B cell (primary cell): Measurements from ENCODE around the gene PDHB. TPM values are rescaled to one million over a fixed set of nuclear protein-coding genes. Genes with fewer than 3 reads are reported as not detected.
"Not testable (repeated sequence)": the region's sequence is repeated elsewhere in the genome, so short reads cannot be mapped to it uniquely, and the experiment has no call there.

Experiments used
- ATAC-seq: fragments of 200-7000 bp; cut with Tn5 transposase; one replicate; pipeline ENCODE4 v1.10.0; 2021; ENCODE audit warnings: low read depth, mild to moderate bottlenecking, moderate number of reproducible peaks, moderate library complexity
- CTCF ChIA-PET: fragments of 350-600 bp; sonication (Branson Sonifier 250); formaldehyde crosslinking; loops from one replicate; lab custom pipeline; 2021; ENCODE audit warnings: antibody characterized with exemption, inconsistent platforms; lab: Charles Lee
- POLR2A ChIA-PET: fragments of 350-600 bp; sonication (Branson Sonifier 250); formaldehyde crosslinking; loops from one replicate; lab custom pipeline; 2021; ENCODE audit warnings: antibody characterized with exemption; lab: Charles Lee
- DNase-seq: peaks from one replicate; pipeline ENCODE4 v3.0.0; 2013
- H2AFZ ChIP-seq: 2 replicates; pipeline ENCODE4 v1.6.1; 2012; ENCODE audit warnings: mild to moderate bottlenecking, low read depth, low read length; ENCODE audit not compliant: insufficient read depth, poor library complexity, severe bottlenecking
- H3K27ac ChIP-seq, 2 donors: 1 replicate in 1 of 2; 2 replicates in 1 of 2; pipeline ENCODE4 v1.5.1; 2012 to 2013; ENCODE audit warnings: low read length in 2 of 2, mild to moderate bottlenecking in 2 of 2, moderate library complexity in 1 of 2
- H3K27me3 ChIP-seq, 4 experiments: fragments of 200-600 bp in 1 of 4; sonication (generic) in 1 of 4; replicated peaks in 1 of 4; 1 replicate in 2 of 4; 2 replicates in 2 of 4; pipeline versions ENCODE4 v1.6.1 to v1.7.0; 2013 to 2016; ENCODE audit warnings: low read length in 3 of 4, mild to moderate bottlenecking in 2 of 4, mixed read lengths in 1 of 4, moderate library complexity in 1 of 4; ENCODE audit not compliant: insufficient read depth in 4 of 4, control insufficient read depth in 3 of 4; ENCODE audit errors: control extremely low read depth in 1 of 4
- H3K36me3 ChIP-seq, 2 experiments: replicated peaks in 1 of 2; 1 replicate in 1 of 2; 2 replicates in 1 of 2; pipeline versions ENCODE4 v1.6.1 to v1.7.1; 2013; ENCODE audit warnings: low read length in 1 of 2; ENCODE audit not compliant: insufficient read depth in 2 of 2, control insufficient read depth in 1 of 2; ENCODE audit errors: control extremely low read depth in 1 of 2, extremely low read depth in 1 of 2
- H3K4me1 ChIP-seq, 2 donors: fragments of 200-600 bp in 1 of 2; sonication (generic) in 1 of 2; 1 replicate in 1 of 2; 2 replicates in 1 of 2; pipeline versions ENCODE4 v1.5.1 to v1.6.1; 2013 to 2017; ENCODE audit warnings: low read length in 2 of 2; ENCODE audit not compliant: control insufficient read depth in 2 of 2, insufficient read depth in 2 of 2
- H3K4me2 ChIP-seq: replicated peaks from 2 replicates; pipeline ENCODE3; 2012; ENCODE audit warnings: mild to moderate bottlenecking, low read depth, low read length; ENCODE audit not compliant: poor library complexity, severe bottlenecking
- H3K4me3 ChIP-seq, 5 experiments: fragments of 200-600 bp in 1 of 5; sonication (generic) in 1 of 5; 1 replicate in 3 of 5; 2 replicates in 2 of 5; pipeline versions ENCODE4 v1.5.1 to v1.7.0; 2011 to 2016; ENCODE audit warnings: low read length in 4 of 5, mild to moderate bottlenecking in 4 of 5, low read depth in 2 of 5, control low read depth in 1 of 5, moderate library complexity in 1 of 5; ENCODE audit not compliant: insufficient read depth in 1 of 5; ENCODE audit errors: control extremely low read depth in 1 of 5, extremely low read depth in 1 of 5
- H3K79me2 ChIP-seq: fragments of 200-600 bp; sonication (generic); one replicate; pipeline ENCODE4 v1.6.0; 2016; ENCODE audit warnings: low read length; ENCODE audit not compliant: control insufficient read depth, insufficient read depth
- H3K9ac ChIP-seq: fragments of 200-600 bp; sonication (generic); 2 replicates; pipeline ENCODE4 v1.6.1; 2017; ENCODE audit warnings: mild to moderate bottlenecking, low read length, moderate library complexity
- H3K9me3 ChIP-seq, 3 donors: one replicate each; pipeline versions ENCODE4 v1.6.1 to v1.7.1; 2013; ENCODE audit warnings: low read length in 2 of 3; ENCODE audit not compliant: control insufficient read depth in 2 of 3, insufficient read depth in 1 of 3; ENCODE audit errors: control extremely low read depth in 1 of 3
- H4K20me1 ChIP-seq: 2 replicates; pipeline ENCODE4 v1.6.0; 2012; ENCODE audit warnings: mild to moderate bottlenecking, low read length; ENCODE audit not compliant: insufficient read depth, control insufficient read depth, poor library complexity, severe bottlenecking
- H3K27ac Mint-ChIP-seq: one replicate; pipeline ENCODE4 v1.8.0; 2021; ENCODE audit warnings: mixed read lengths
- H3K27me3 Mint-ChIP-seq: one replicate; pipeline ENCODE4 v1.8.0; 2021; ENCODE audit warnings: mixed read lengths
- H3K4me1 Mint-ChIP-seq: one replicate; pipeline ENCODE4 v1.8.0; 2021; ENCODE audit warnings: mixed read lengths
- H3K4me3 Mint-ChIP-seq: one replicate; pipeline ENCODE4 v1.8.0; 2021; ENCODE audit warnings: mixed read lengths
- H3K9me3 Mint-ChIP-seq: one replicate; pipeline ENCODE4 v1.8.0; 2022; ENCODE audit warnings: mixed read lengths; ENCODE audit not compliant: insufficient read depth
- EZH2 ChIP-seq: IDR thresholded peaks from 2 replicates; pipeline ENCODE4 v1.6.1; 2012; ENCODE audit warnings: borderline replicate concordance, low read depth, mild to moderate bottlenecking, moderate library complexity, low read length; ENCODE audit not compliant: insufficient read depth, poor library complexity, severe bottlenecking
- WGBS: methylation state at CpG from one replicate; pipeline ENCODE4 v1.1.5; 2013; ENCODE audit warnings: missing lambda C conversion rate; ENCODE audit not compliant: insufficient coverage; 5-methylcytosine and 5-hydroxymethylcytosine counted together
- intact Hi-C: fragments of 100-400 bp; cut with micrococcal nuclease; formaldehyde crosslinking; loops from one replicate; pipeline ENCODE4 v1.10.0; 2022
- polyA plus RNA-seq: library from polyadenylated mRNA; depleted of rRNA; stranded (reverse); fragments of >200 nt; gene quantifications from 2 replicates; pipeline ENCODE4 v1.2.3, GENCODE V29; 2012
- total RNA-seq, 2 donors: library from RNA; stranded (reverse); fragments of 120-200 nt in 1 of 2; gene quantifications; 1 replicate in 1 of 2; 2 replicates in 1 of 2; pipeline versions ENCODE4 v1.2.3 to v1.2.4, GENCODE V29; 2013 to 2022
- TF ChIP-seq, protein P1 (sequence below): fragments of 200-600 bp; IDR thresholded peaks from one replicate; pipeline ENCODE4 v1.8.0; 2022; ENCODE audit warnings: antibody characterized with exemption, mild to moderate bottlenecking

The PDHB gene
- total and polyA plus RNA-seq, 2 donors (not counting 1 experiment from before 2014, with no cell fraction given): 21.7 to 67.2 TPM

DNA sequence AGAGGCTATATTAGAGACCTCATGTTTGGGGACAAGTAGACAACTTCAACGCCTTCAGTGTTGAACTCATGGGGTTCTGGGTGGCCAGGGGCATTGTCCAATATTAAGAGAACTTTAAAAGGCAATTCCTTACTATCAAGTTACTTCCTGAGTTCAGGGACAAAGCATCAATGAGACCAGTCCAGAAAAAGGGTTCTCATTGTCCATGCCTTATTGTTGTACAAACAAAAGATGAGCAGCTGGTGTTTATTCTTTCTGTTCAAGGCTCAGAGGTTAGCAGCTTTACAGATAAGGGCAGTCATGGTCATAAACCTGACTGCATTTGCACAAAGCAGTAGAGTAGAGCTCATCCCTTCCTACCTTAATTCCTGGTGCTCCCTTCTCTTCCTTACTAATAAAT lies 18.5 kb upstream of the PDHB start:
- H3K27me3 ChIP-seq: peaks cover 0 to 2% (median 0%) of the 10 kb centered on the region in 4 experiments
- no peaks in the 10 kb centered on the region for H3K36me3 ChIP-seq
- no peak overlapping the region for H2AFZ ChIP-seq
- no peak for TF ChIP-seq EZH2
- TF ChIP-seq, protein P1, sequence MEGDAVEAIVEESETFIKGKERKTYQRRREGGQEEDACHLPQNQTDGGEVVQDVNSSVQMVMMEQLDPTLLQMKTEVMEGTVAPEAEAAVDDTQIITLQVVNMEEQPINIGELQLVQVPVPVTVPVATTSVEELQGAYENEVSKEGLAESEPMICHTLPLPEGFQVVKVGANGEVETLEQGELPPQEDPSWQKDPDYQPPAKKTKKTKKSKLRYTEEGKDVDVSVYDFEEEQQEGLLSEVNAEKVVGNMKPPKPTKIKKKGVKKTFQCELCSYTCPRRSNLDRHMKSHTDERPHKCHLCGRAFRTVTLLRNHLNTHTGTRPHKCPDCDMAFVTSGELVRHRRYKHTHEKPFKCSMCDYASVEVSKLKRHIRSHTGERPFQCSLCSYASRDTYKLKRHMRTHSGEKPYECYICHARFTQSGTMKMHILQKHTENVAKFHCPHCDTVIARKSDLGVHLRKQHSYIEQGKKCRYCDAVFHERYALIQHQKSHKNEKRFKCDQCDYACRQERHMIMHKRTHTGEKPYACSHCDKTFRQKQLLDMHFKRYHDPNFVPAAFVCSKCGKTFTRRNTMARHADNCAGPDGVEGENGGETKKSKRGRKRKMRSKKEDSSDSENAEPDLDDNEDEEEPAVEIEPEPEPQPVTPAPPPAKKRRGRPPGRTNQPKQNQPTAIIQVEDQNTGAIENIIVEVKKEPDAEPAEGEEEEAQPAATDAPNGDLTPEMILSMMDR: no peak
- no peaks in the 10 kb centered on the region for H3K4me1 ChIP-seq
- H3K9me3 Mint-ChIP-seq: peaks cover 11% of the 10 kb centered on the region
- H3K79me2 ChIP-seq: no peaks in the 10 kb centered on the region
- no CpG with 5 or more reads among the region's 1 CpG for WGBS
- DNase-seq (no peak), ATAC-seq (no peak)
- no peak overlapping the region for H3K9ac ChIP-seq
- ChIA-PET CTCF (interaction anchor here (2.0 kb wide), 1 partner anchor 11 kb away, joined by 6 read pairs; no protein-coding TSS in a partner anchor), POLR2A (no interaction called here)
- H3K27ac ChIP-seq: no peak overlapping the region
- H3K9me3 ChIP-seq: peaks cover 2 to 28% (median 22%) of the 10 kb centered on the region in 3 donors
- no peaks in the 10 kb centered on the region for H3K4me1 Mint-ChIP-seq
- H3K27me3 Mint-ChIP-seq: no peaks in the 10 kb centered on the region
- intact Hi-C loops: no loop called here
- no peak overlapping the region for H3K4me3 Mint-ChIP-seq
- no peak overlapping the region for H3K4me2 ChIP-seq
- H4K20me1 ChIP-seq: no peaks in the 10 kb centered on the region
- no peak overlapping the region for H3K27ac Mint-ChIP-seq
- H3K4me3 ChIP-seq: no peak overlapping the region

DNA sequence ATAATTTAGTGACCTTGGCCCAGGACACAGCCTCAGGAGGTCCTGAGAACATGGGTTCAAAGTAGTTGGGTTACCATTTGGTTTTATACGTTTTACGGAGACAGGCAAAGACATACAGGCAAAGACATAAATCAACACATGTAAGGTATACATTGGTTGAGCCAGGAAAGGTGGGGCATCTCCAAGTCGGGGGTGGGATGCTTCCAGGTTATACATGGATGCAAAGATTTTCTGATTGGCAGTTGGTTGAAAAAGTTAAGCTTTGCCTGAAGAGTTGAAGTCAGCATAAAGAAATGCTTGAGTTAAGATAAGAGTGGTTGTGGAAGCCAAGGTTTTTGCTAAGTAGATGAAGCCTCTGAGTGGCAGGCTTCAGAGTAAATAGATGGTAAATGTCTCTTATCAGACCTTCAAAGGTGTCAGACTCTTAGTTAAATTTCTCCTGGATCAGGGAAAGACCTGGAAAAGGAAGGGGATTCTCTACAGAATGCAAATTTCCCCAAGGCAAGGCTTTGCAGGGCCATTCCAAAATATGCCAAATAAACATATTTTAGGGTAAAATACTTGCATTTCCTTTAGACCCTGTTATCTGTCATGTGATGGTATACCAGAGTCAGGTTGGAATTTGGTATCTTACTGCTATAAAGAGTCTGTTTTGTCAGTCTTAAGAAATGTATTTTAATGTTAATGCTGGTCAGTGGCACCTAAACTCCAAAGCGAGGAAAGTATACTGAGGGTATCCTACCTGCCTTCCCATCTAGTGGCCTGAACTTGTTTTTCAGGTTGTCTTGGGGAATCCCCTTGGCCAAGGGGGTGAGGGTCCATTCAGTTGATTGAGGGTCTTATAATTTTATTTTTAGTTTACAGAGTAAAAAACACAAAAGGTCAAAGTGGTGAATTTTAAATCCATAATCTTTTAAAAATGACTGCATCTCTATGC lies 8.2 kb upstream of the PDHB start:
- no peaks in the 10 kb centered on the region for H3K9me3 Mint-ChIP-seq
- no peaks in the 10 kb centered on the region for H3K4me1 Mint-ChIP-seq
- TF ChIP-seq, protein P1: no peak
- TF ChIP-seq EZH2: no peak
- no peaks in the 10 kb centered on the region for H3K27me3 ChIP-seq
- intact Hi-C loops: no loop called here
- H3K27ac Mint-ChIP-seq: no peak overlapping the region
- no peaks in the 10 kb centered on the region for H3K79me2 ChIP-seq
- no peak overlapping the region for H3K4me3 Mint-ChIP-seq
- H3K27ac ChIP-seq: no peak overlapping the region
- no peak overlapping the region for H2AFZ ChIP-seq
- no peak for DNase-seq
- 42% methylated on average over 1 of the region's 4 CpGs for WGBS
- no peak for ATAC-seq
- H3K9ac ChIP-seq: no peak overlapping the region
- no peaks in the 10 kb centered on the region for H4K20me1 ChIP-seq
- H3K27me3 Mint-ChIP-seq: no peaks in the 10 kb centered on the region
- POLR2A ChIA-PET: no interaction called here
- no peaks in the 10 kb centered on the region for H3K9me3 ChIP-seq
- CTCF ChIA-PET: no interaction called here
- H3K4me3 ChIP-seq: no peak overlapping the region
- H3K36me3 ChIP-seq: no peaks in the 10 kb centered on the region
- no peaks in the 10 kb centered on the region for H3K4me1 ChIP-seq
- H3K4me2 ChIP-seq: no peak overlapping the region

DNA sequence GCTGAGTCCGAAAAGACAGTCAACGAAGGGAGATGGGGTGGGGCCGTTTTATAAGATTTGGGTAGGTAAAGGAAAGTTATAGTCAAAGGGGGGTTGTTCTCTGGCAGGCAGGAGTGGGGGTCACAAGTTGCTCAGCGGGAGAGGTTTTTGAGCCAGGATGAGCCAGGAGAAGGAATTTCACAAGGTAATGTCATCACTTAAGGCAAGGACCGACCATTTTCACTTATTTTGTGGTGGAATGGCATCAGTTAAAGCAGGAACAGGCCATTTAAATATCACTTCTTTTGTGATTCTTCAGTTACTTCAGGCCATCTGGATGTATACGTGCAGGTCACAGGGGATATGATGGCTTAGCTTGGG lies 7.3 kb upstream of the PDHB start:
- H3K27ac ChIP-seq, H3K9me3 Mint-ChIP-seq, H3K27me3 ChIP-seq, H2AFZ ChIP-seq, H4K20me1 ChIP-seq, H3K9me3 ChIP-seq, H3K4me2 ChIP-seq, H3K9ac ChIP-seq, H3K79me2 ChIP-seq, H3K4me3 Mint-ChIP-seq, H3K27me3 Mint-ChIP-seq, H3K36me3 ChIP-seq, CTCF ChIA-PET, H3K4me1 ChIP-seq, H3K27ac Mint-ChIP-seq, H3K4me1 Mint-ChIP-seq, DNase-seq, intact Hi-C loops, ATAC-seq, H3K4me3 ChIP-seq: not testable (repeated sequence)
- 96% methylated on average over 5 of the region's 6 CpGs for WGBS
- POLR2A ChIA-PET: interaction anchor here (0.6 kb wide), 1 partner anchor 246 kb away, joined by 14 read pairs; no protein-coding TSS in a partner anchor
